Stimulated activated CD8-positive, alpha-beta memory T cell treated with anti-CD3 and anti-CD28 coated beads, Interleukin-7, amount 100 ng/mL, for 24 hours (primary cell): ENCODE data around the gene GNL3.

Source experiments
- DNase-seq: peaks from one replicate; pipeline ENCODE4 v3.0.0-alpha.2; 2020; ENCODE audit warnings: low read depth

Gene GNL3

GRCh38 chr3:52689151-52689550 is 3.3 kb downstream of the GNL3 start:
- no peak for DNase-seq

GRCh38 chr3:52690560-52690959 is 4.7 kb downstream of the GNL3 start:
- no peak for DNase-seq

GRCh38 chr3:52693071-52693470 is 7.2 kb downstream of the GNL3 start:
- no peak for DNase-seq

GRCh38 chr3:52694528-52695189 is 8.8 kb downstream of the GNL3 start:
- DNase-seq, result no peak

- no peak for DNase-seq
Measured at GRCh38 chr3:52695798-52696671, 10.2 kb downstream of the GNL3 start.

- DNase-seq, result no peak
Measured at GRCh38 chr3:52696830-52697631, 11.2 kb downstream of the GNL3 start.

- DNase-seq, result no peak
Measured at GRCh38 chr3:52697632-52697965, 11.8 kb downstream of the GNL3 start.

- no peak for DNase-seq
Measured at GRCh38 chr3:52703341-52703740, 17.5 kb downstream of the GNL3 start.

- DNase-seq, result no peak
Measured at GRCh38 chr3:52704611-52705437, 19.0 kb downstream of the GNL3 start.

GRCh38 chr3:52705438-52705687 is 19.5 kb downstream of the GNL3 start:
- no peak for DNase-seq

GRCh38 chr3:52705688-52706686 is 20.2 kb downstream of the GNL3 start, which contains the start of the genes GLT8D1 and SPCS1:
TSS of gene GLT8D1 (minus strand) at chr3:52705791. CDS start at chr3:52700460, 5,331 bp downstream.
TSS of gene SPCS1 (plus strand) at chr3:52706106. CDS start at chr3:52706247, 141 bp downstream.
- peak; percentile 64 for DNase-seq

- DNase-seq, result no peak
Measured at GRCh38 chr3:52707585-52707984, 21.8 kb downstream of the GNL3 start.

GRCh38 chr3:52710512-52710911 is 24.7 kb downstream of the GNL3 start:
- DNase-seq, result no peak

GRCh38 chr3:52712291-52713212 is 26.7 kb downstream of the GNL3 start:
- no peak for DNase-seq

- no peak for DNase-seq
Measured at GRCh38 chr3:52714335-52715302, 28.8 kb downstream of the GNL3 start.

GRCh38 chr3:52715714-52716305 is 30.0 kb downstream of the GNL3 start:
- DNase-seq, result no peak

- DNase-seq, result no peak
Measured at GRCh38 chr3:52719618-52720017, 33.8 kb downstream of the GNL3 start.
